K562 (cell line): Measurements from ENCODE around the gene BAG5. TPM values are rescaled to one million over a fixed set of nuclear protein-coding genes. Genes with fewer than 3 reads are reported as not detected.

Experiments used
- ETS1 ChIP-seq: conservative IDR thresholded peaks from 2 replicates; pipeline ENCODE4 v1.6.1; 2011; ENCODE audit warnings: low read depth, mild to moderate bottlenecking, low read length; ENCODE audit not compliant: control insufficient read depth
- EWSR1 ChIP-seq: fragments of 450-650 bp; IDR thresholded peaks from 2 replicates; pipeline ENCODE4 v1.6.1; 2018; ENCODE audit warnings: borderline replicate concordance, mild to moderate bottlenecking, low read depth, moderate library complexity; ENCODE audit not compliant: partially characterized antibody
- FOXM1 ChIP-seq, 2 experiments: fragments of 450-650 bp in 1 of 2; sonication (generic) in 1 of 2; formaldehyde crosslinking in 1 of 2; IDR thresholded peaks; 2 replicates each; pipeline versions ENCODE4 v1.6.1 to v1.9.0; 2017 to 2022; ENCODE audit warnings: low read depth in 2 of 2, mild to moderate bottlenecking in 2 of 2, missing genetic modification reagents in 1 of 2, moderate library complexity in 1 of 2
- KDM5B ChIP-seq: fragments of 200-600 bp; sonication (generic); IDR thresholded peaks from 2 replicates; pipeline ENCODE4 v1.6.1; 2012; ENCODE audit warnings: low read depth, mild to moderate bottlenecking, moderate library complexity, low read length, control low read depth, inconsistent platforms; ENCODE audit not compliant: insufficient replicate concordance
- NONO ChIP-seq, 2 experiments: fragments of 200-400 bp in 1 of 2; fragments of 450-650 bp in 1 of 2; formaldehyde crosslinking in 1 of 2; IDR thresholded peaks; 2 replicates each; pipeline ENCODE4 v1.6.1; 2017; ENCODE audit warnings: low read depth in 2 of 2, mild to moderate bottlenecking in 2 of 2, moderate library complexity in 2 of 2, low read length in 1 of 2
- POLR2B ChIP-seq: fragments of 450-650 bp; IDR thresholded peaks from 2 replicates; pipeline ENCODE4 v1.6.1; 2018; ENCODE audit warnings: low read depth; ENCODE audit not compliant: partially characterized antibody
- PPARD ChIP-seq: fragments of 250-450 bp; sonication (Bioruptor Pico); IDR thresholded peaks from 2 replicates; pipeline ENCODE4 v1.8.0; 2022; ENCODE audit warnings: inconsistent platforms, mild to moderate bottlenecking, moderate library complexity
- TSC22D4 ChIP-seq: fragments of 450-650 bp; IDR thresholded peaks from 2 replicates; pipeline ENCODE4 v1.6.1; 2016; ENCODE audit warnings: missing genetic modification characterization, missing biosample characterization, control low read depth
- ZBTB1 ChIP-seq: sonication (generic); formaldehyde crosslinking; IDR thresholded peaks from 2 replicates; pipeline ENCODE4 v1.8.1; 2023; ENCODE audit warnings: missing genetic modification reagents, low read depth, mild to moderate bottlenecking, borderline replicate concordance
- ZNF217 ChIP-seq: sonication (generic); formaldehyde crosslinking; IDR thresholded peaks from 2 replicates; pipeline ENCODE4 v1.8.0; 2022; ENCODE audit warnings: mild to moderate bottlenecking, missing genetic modification reagents
- ZNF764 ChIP-seq: fragments of 250-450 bp; sonication (Bioruptor Pico); IDR thresholded peaks from 2 replicates; pipeline ENCODE4 v1.4.0; 2020; ENCODE audit warnings: low read depth, mild to moderate bottlenecking, moderate library complexity
- polyA plus RNA-seq, 8 experiments: library from polyadenylated mRNA; depleted of rRNA in 4 of 8; stranded (reverse) in 5 of 8; unstranded in 3 of 8; fragments of >200 nt; fragmentation: Nextera tagmentation in 2 of 8; fragmentation: Illumina TruSeq in 1 of 8; extraction: Ambion mirVana in 2 of 8; extraction: Trizol in 1 of 8; gene quantifications; 2 replicates each; pipeline versions ENCODE4 v1.2.1 to v1.2.3, GENCODE V29; 2011 to 2014; ENCODE audit warnings: inconsistent platforms in 1 of 8, missing spikeins in 1 of 8
- total RNA-seq, 7 experiments: library from RNA; depleted of rRNA in 6 of 7; stranded (reverse); fragments of >200 nt in 6 of 7; fragmentation: Illumina TruSeq in 2 of 7; extraction: Trizol in 2 of 7; gene quantifications; 2 replicates each; pipeline versions ENCODE4 v1.2.1 to v1.2.3, GENCODE V29; 2011 to 2021; ENCODE audit warnings: low replicate concordance in 1 of 7

Gene BAG5
- total and polyA plus RNA-seq, 9 of the 15 experiments (the other 6 are each of a cell fraction or from before 2014, with no cell fraction given) = 7.9 to 21.4 (median 13.2) TPM

- no peak for TF ChIP-seq FOXM1 (IDR thresholded peaks at IDR 0.05; ENCODE audit: low read depth)
- TF ChIP-seq FOXM1 (CRISPR knock-in tag; IDR thresholded peaks at IDR 0.05; ENCODE audit: low read depth) = no peak
- 0 out of 2 replicates have a peak, but pooled peaks have one; percentile 26 for TF ChIP-seq ETS1
- TF ChIP-seq POLR2B = no peak
- TF ChIP-seq EWSR1 = no peak
- TF ChIP-seq ZBTB1 = no peak
- peak in 1 of 2 experiments; percentile 91; a peak in 3 of 4 replicates for TF ChIP-seq NONO (IDR thresholded peaks at IDR 0.05; ENCODE audit: low read depth in 2 of 2, low read length in 1 of 2)
- TF ChIP-seq ZNF217 = no peak
- no peak for TF ChIP-seq ZNF764 (CRISPR knock-in tag)
- TF ChIP-seq KDM5B = peak; percentile 74
- no peak for TF ChIP-seq PPARD (CRISPR knock-in tag)
- TF ChIP-seq TSC22D4 = no peak
These were observed 39.5 kb downstream of the BAG5 start, which contains the start of gene CKB (continued) for GRCh38 chr14:103522649-103523574.
